ENCODE measurements around the gene PRKCA. TPM values are rescaled to one million over a fixed set of nuclear protein-coding genes. Genes with fewer than 3 reads are reported as not detected.
A peak's percentile ranks its signal among the peaks of the same experiment; 100 is the strongest.

PRKCA gene
- total and polyA plus RNA-seq, 2 of the 13 experiments (the other 11 are each of a cell fraction or from before 2014, with no cell fraction given): 18.5 to 21.5 TPM

DNA sequence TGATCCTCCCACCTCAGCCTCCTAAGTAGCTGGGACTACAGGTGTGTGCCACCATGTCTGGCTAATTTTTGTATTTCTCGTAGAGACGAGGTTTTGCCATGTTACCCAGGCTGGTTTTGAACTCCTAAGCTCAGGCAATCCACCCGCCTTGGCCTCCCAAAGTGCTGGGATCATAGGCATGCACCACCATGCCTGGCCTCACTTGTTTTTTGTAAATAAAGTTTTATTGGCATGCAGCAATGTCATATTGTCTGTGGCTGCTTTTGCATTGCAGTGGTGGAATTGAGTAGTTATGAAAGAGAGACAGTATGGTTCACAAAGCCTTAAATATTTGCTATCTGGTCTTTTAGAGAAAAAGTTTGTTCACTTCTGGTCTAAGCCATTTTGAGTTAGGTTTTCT is 124.7 kb downstream of the PRKCA start (continued):
- TF ChIP-seq ZBTB40 (IDR thresholded peaks at IDR 0.05) (peak; percentile 81), ZBTB40 (CRISPR knock-in tag; IDR thresholded peaks at IDR 0.05) (peak; percentile 99), ZSCAN30 (CRISPR knock-in tag; IDR thresholded peaks at IDR 0.05) (0 out of 2 replicates have a peak, but pooled peaks have one; percentile 39), RXRA (CRISPR knock-in tag; IDR thresholded peaks at IDR 0.05) (no peak), PATZ1 (CRISPR knock-in tag; IDR thresholded peaks at IDR 0.05) (no peak), ZNF512 (CRISPR knock-in tag; IDR thresholded peaks at IDR 0.05) (no peak)

Data from HepG2 (cell line).